ENCODE measurements around the gene JPT2.
"Not testable (repeated sequence)": the region's sequence is repeated elsewhere in the genome, so short reads cannot be mapped to it uniquely, and the experiment has no call there.

Gene JPT2

DNA sequence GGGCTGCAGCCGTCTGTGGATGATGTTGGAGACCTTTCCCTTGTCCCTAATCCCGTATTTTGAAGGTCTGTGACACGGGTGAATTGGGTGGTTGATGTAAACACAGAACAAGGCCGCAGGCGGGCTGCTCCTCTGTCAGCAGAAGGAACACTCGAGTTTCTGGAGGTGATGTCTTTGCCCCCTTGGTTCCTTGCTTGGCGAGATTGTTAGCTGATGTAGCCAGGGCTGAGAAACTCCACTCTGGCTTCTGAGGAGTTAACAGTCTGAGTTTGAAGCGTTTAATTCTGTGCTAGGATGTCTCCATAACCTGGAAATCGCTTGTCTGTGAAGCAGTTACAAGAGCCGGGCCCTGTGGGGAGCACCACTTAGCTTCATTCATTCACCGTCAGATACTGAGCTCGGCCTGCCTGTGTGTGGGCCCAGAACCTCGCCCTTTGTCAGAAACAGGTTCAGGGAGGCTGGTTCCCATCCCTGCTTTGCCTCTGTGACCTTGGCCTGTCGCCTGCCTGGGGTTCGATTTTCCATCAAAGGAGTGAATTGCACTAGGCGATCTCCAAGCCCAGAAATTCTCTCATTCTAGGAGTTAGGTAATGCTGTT, 29.2 kb downstream of the JPT2 start:
- peak; percentile 56 for DNase-seq (ENCODE audit: low spot score)

DNA sequence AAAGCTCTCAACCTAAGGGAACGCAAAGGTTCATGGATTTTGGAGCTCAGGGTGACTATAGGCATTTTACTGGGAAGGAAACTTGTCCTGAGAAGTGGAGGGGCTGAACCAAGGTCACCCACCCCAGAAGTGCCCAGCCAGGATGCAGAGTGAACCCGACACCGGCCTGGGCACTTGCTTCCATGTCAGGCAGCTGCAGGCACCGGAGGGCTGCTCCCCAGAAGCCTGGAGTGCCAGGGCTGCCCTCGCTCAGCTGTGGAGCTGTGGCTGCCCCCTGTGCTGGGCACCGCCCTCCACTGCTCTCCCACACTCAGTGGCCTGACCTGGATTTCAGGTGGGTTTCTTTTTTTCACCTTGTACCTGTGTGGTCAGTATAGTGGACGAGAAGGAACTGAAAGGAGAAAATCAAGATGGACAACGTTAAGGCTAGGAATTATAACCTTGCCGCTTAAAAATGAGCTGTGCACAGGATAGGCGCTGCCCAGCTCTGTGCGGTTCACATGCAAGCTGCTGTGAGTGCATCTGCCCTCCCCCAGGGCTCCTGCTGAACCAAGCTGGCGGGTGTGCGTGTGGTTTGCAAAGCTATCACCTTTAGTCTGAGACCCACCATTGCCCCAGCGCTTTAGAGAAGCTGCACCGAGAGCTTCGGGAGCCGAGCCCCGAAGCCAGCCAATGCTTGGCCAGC, 30.1 kb downstream of the JPT2 start:
- no peak for DNase-seq (ENCODE audit: low spot score)

DNA sequence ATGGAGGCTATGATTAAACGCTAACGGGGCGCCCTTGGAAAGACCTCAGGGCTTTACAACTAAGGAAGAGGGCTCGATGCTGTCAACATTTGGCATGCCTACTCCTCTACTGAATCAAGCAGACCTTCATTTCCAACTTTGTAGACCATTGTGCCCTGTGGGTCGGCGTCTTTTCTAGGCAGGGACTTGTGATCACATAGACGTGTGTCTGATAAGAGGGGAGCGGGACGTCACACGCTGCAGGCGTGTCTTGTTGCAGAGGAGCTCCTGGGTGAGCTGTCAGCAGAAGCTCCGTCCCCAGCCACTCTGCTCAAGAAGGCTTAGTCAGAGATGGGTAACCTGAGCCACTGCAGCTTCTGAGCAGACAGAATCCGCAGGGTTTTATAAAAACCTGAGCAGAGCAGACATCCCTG, 30.7 kb downstream of the JPT2 start:
- peak; percentile 44 for DNase-seq (ENCODE audit: low spot score)

DNA sequence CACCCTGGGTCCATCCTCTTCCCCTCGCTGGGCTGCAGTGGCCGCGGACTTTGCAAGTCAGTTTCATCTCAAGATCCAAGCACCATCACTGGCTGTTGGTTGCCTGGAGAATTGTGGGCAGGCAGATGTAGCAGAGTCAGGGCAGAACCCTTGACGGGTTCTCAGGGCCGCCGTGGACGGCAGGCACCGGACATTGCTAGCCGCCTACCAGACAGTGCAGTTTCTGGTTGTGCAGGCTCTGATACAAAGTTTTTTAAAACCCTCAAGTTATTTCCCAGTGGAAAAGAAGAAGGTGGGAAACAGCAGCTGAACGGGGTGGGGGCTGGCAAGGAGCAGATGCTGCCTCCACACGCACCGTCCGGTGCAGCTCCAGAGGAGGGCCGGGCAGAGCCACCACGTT, 31.3 kb downstream of the JPT2 start:
- DNase-seq (ENCODE audit: low spot score) = no peak

DNA sequence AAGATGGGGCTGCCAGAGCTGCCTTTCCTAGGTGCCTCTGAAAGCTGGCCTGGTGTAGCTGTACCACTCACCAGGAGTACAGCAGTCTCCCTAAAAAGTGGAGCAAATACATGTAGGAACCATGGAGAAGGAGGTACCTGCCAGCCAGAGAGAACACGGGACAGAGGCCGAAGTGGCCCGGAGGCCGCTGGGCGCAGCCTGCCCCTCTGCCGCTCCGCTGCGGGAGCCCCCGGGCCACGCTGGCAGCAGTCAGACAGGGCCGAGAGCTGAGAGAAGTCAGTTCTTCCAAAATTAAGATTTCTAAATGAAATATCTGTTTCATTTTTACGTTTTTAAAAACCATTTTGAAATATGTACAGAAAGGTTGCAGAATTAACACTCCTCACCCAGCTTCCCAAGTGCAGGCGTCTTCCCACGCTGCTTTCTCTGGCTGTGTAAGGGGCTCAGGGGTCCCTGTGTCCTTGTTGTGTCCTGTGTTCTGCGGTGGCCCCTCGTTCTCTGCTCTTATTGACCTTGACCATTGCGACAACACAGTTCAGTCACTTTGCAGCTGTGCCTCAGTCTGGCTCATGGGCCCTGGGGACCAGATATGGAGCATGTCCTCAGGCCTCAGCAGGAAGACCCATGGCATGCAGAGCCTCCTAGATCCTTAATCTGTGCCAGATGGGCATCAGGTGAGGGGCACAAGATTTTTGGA, 32.9 kb downstream of the JPT2 start:
- DNase-seq (ENCODE audit: low spot score) = no peak

DNA sequence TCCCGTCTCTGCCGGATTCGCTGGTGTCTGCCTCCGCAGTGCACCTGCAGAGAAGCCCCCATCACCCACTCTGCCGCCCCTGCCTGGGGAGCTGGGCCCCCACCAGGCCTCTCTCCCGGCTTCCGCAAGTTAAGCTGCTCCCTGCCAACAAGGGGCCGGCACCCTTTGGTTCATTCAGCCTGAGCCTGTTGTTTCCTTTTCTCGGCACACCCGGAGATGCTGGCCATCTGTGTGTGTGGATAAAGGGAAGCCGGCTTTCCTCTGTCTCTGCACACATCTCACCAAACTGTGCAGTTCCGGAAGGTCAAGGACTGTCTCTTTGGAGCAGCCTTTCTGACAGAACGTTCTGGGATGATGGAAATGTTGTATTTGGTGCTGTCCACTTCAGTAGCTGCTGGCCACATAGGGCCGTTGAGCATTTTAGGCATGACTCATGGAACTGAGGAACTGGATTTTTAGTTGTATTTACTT, 34.7 kb downstream of the JPT2 start:
- no peak for DNase-seq (ENCODE audit: low spot score)

DNA sequence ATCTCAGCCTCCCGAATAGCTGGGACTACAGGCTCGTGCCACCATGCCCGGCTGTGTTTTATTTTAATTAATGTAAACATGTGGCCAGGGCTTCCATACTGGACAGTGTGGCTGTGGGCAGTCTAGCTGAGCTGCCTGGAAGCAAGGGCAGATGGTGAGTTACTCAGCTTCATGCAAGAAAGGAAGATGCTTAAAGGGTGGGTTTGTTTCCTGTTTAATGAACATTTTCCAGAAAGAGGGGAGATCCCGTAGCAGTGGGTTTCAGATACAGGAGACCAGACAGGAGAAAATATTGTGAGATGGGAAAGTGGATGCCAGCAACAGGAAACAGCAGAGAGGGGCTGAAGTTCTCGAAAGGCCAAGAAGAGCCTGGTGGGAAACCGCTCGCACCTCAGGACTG, 35.3 kb downstream of the JPT2 start:
- no peak for DNase-seq (ENCODE audit: low spot score)

DNA sequence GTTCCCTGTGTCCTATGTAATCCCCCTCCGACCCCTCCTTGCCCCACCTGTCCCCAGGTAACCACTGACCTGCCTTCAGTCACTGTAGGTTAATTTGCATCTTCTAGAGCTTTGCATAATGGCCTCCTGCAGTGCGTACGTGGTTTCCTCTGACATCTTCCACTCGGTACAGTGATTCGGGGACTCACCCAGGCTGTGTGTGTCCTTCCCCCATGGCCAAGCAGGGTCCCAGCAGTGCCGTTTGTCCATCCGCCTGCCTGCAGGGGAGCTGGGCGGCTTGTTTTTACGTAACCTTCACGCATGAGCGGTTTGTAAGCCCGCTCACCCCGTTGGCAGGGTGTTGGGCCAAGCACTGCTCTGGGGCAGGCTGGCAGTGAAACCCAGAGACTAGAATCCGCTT, 35.9 kb downstream of the JPT2 start:
- no peak for DNase-seq (ENCODE audit: low spot score)

DNA sequence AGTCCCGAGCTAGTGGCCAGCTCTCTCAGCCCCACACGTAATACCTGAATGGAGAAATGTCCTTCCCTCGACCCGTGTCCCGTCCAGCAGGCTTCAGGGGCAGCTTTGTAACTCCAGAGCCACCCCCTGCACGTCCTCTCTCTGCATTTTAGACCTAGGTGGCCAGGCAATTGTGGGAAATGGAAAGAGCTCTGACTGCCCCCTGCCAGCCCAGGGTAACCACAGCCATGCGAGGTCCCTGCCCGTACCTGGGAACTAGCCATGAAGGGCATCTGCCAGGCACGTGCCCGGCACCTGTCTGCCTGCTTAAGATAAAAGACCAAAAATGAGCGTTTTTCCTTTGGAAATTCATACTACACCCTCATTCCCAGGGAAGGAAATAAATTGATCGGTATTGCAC, 37.1 kb downstream of the JPT2 start:
- DNase-seq (ENCODE audit: low spot score) = no peak

DNA sequence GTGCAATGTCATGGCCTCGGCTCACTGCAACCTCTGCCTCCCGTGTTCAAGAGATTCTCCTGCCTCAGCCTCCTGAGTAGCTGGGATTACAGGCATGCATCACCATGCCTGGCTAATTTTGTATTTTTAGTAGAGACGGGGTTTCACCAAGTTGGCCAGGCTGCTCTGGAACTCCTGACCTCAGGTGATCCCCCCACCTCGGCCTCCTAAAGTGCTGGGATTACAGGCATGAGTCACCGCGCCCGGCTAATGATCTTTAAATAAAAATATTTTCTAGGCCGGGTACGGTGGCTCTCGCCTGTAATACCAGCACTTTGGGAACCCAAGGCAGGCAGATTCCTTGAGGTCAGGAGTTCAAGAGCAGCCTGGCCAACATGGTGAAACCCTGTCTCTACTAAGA, 40.2 kb downstream of the JPT2 start:
- DNase-seq (ENCODE audit: low spot score) = not testable (repeated sequence)

DNA sequence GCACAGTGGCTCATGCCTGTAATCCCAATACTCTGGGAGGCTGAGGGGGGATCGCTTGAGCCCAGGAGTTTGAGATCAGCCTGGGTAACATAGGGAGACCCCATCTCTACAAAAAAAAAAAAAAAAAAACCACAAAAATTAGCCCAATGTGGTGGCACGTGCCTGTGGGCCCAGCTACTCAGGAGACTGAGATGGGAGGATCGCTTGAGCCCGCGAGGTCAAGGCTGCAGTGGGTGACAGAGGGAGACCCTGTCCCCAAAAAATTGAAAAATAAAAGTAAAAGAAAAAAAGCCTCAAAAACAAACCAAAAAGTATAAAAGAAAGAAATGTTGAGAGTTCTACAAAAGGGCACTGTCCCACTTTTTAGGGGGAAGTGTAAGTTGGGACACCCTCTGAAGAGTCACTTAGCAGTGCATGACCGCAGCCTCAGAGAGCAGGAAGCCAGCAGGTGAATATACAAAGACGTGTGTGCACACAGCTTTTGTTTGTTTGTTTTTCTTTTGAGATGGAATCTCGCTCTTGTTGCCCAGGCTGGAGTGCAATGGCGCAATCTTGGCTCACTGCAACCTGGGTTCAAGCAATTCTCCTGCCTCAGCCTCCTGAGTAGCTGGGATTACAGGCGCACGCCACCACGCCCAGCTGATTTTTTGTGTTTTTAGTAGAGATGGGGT, 41.6 kb downstream of the JPT2 start:
- DNase-seq (ENCODE audit: low spot score) = not testable (repeated sequence)

DNA sequence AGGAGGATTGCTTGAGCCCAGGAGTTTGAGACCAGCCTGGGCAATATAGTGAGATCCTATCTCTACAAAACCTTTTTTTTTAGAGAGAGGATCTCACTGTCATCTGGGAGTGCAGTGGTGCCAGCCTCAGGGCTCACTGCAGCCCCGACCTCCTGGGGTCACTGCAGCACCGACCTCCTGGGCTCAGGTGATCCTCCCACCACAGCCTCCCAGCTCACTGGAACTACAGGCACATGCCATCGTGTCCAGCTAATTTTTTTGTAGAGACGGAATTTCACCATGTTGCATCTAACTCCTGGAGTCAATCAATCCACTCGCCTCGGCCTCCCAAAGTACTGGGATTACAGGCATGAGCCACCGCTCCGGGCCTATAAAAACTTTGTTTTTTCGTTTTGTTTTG, 43.3 kb downstream of the JPT2 start:
- DNase-seq (ENCODE audit: low spot score) = no peak

DNA sequence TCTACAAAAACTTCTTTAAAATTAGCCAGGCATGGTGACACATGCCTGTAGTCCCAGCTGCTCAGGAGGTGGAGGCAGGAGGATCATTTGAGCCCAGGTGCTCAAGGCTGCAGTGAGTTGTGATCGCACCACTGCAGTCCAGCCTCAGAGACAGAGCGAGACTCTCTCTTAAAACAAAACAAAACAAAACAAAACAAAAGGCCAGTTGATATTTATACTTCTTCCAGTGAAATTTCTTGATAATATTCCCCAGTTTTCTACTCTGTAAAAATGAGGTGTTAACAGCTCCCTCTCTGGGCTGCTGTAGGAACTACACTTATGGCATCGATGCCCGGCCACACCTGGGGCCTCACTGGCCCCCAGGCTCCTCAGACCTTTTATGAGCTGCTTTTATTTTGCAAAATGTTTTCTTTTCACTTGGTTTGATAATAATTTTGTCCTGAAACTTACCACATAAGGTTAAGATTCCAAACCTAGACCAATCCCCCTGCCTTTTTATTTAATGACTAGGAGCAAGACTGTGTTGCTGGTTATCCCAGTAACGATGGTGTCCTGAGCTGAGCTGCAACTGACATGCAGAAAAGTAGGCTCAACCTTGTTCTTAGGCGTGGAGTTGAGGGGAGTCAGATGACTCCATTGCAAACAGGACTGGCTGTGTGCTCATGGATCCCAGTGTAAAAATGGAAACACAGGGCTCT, 45.5 kb downstream of the JPT2 start:
- DNase-seq (ENCODE audit: low spot score) = peak; percentile 75

DNA sequence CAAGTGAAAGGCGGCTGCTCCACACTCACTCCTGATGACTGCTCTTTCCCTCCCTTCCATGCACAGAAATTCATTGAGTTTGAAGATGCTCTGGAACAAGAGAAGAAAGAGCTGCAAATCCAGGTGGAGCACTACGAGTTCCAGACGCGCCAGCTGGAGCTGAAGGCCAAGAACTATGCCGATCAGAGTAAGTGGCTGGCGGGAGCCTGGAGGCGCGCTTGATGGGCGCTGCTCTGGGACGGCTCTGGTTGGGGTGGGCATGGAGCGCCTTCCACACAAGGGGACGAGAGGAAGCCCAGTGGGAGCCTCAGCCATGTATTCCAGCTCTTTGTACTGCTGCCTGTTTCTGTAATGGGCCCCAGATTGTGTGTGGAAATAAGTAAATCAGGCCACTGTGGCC, 46.4 kb downstream of the JPT2 start:
- no peak for DNase-seq (ENCODE audit: low spot score)

DNA sequence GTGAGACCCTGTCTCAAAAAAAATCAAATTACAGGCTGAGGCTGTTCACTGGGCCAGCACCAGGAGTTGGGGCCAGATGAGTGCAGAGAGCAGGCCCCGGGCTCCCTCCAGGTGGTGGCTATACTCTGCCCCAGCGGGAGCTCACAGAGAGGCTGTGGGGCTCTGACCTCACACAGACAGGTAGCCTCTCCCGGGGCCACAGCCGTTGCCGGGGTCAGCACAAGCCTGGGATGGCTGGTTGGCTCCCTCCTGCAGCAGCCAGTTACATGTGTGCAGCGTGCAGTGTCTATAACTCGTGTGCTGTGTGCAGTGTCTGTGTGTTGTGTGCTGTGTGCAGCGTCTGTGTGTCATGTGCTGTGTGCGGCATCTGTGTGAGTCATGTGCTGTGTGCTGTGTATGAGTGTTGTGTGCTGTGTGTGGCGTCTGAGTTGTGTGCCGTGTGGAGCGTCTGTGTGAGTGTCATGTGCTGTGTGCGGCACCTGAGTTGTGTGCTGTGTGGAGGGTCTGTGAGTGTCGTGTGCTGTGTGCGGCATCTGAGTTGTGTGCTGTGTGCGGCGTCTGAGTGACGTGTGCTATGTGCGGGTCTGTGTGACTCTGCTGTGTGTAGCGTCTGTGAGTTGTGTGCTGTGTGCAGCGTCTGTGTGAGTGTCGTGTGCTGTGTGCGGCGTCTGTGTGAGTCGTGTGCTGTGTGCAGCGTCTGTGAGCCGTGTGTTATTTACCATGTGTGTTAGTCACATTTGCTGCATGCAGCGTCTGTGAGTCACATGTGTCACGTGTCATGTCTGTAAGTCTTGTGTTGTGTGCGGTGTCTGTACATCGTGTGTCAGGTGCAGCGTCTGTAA, 48.8 kb downstream of the JPT2 start:
- DNase-seq (ENCODE audit: low spot score) = no peak

DNA sequence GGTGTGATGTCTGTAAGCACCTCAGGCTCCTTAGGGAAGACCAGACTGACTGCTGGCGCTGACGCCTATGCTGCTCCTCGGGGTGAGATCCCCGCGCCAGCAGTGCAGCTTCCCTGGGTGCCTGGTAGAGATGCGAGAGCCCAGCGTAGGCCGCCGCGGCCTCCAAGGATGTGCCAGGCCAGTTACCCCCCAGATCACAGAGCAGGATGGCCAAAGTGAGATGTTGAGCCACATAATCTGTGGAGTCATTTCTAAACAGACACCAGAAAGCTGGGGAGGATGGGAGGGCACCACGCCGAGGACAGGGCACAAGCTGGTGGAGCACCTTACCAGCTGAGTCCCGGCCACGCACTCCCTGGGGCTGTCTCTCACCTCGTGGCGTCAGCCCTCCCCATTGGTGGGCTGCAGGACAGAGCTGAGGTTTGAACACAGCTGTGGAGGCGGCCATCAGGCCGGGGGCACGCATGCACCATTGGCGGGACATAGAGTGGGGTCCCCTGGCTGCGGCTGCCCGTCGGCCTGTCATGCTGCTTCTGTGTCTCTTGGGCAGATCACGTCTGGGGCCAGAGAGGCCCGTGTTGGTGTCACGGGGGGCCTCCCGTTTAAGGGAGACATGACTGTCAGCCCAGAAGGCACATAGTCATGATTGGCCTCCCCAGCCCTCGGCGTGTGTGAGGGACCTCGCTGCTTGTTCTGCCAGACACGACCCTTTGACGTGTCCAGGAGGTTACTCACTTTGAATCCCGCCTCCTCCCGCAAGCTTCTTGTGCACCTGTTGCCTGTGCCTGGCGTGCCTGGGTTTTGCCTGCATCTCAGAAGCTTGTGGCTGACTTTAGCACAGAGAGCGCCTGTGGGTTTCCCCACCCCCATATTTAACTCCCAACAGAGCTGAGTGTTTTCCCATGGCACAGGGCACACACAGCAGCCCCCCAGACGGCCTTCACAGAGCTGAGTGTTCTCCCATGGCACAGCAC, 49.9 kb downstream of the JPT2 start:
- DNase-seq (ENCODE audit: low spot score) = no peak

DNA sequence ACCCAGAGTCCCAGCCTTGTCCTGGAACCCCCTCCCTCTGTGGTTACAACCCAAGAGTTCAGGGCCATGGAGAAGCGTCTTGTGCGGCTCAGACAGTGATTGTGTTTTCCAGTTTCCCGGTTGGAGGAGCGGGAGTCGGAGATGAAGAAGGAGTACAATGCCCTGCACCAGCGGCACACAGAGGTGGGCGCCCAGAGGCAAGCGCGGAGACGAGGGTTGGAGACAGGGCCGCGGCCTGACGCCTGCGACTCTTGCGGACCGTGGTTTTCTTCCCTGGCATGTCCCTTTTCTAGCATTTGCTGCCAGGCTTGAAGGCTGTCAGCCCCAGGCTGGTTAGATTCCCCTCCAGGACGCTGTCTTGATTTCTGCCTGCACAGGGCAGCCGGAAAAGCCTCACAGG, 50.9 kb downstream of the JPT2 start:
- no peak for DNase-seq (ENCODE audit: low spot score)

DNA sequence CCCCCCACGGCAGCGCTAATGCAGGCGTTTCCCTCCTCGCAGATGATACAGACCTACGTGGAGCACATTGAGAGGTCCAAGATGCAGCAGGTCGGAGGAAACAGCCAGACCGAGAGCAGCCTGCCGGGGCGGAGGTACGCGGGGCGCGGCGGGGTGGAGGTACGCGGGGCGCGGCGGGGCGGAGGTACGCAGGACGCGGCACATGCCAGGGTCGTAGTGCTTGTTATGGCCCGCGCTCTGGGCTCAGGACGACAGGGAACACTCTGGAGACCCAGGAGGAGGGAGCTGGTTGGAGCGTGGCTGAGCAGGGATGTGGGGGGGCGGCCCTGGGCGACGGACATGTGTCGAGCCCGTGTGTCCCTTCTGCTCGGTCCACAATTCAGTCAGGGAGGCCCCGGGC, 51.4 kb downstream of the JPT2 start:
- DNase-seq (ENCODE audit: low spot score) = no peak

DNA sequence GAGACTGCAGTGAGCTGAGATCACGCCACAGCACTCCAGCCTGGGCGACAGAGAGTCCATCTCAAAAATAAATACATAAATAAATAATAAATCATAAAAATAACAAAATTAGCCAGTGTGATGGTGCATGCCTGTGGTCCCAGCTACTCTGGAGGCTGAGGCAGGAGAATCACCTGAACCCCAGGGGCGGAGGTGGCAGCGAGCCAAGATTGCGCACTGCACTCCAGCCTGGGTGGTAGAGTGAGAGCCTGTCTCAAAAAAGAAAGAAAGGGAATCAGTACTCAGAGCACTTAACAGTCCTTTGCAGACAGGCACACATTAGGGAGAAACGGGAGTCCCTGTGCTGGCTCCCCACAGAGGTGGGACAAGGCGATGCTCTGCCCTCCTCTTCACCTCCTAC, 53.0 kb downstream of the JPT2 start:
- no peak for DNase-seq (ENCODE audit: low spot score)

DNA sequence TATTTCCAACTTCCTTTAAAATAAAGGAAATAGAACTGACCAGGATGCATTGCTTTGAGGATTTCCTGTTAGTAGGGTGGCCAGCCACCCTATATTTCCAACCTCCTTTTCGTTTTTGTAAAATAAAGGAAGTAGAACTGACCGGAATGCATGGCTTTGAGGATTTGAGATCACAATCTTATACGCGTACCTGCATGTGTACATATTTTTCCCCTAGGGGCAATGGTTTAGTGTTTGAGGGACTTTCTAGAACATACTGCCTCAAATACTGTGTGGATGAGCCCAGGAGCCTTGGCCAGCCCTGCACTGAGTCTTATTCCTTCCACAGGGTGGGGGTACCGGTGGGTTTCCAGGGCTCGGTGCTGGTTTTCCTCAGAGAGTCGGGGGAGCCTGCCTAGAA, 53.5 kb downstream of the JPT2 start:
- no peak for DNase-seq (ENCODE audit: low spot score)

All from GM03348 (cell line).